ENCODE data around the gene LRCH4.

LRCH4 gene

DNA sequence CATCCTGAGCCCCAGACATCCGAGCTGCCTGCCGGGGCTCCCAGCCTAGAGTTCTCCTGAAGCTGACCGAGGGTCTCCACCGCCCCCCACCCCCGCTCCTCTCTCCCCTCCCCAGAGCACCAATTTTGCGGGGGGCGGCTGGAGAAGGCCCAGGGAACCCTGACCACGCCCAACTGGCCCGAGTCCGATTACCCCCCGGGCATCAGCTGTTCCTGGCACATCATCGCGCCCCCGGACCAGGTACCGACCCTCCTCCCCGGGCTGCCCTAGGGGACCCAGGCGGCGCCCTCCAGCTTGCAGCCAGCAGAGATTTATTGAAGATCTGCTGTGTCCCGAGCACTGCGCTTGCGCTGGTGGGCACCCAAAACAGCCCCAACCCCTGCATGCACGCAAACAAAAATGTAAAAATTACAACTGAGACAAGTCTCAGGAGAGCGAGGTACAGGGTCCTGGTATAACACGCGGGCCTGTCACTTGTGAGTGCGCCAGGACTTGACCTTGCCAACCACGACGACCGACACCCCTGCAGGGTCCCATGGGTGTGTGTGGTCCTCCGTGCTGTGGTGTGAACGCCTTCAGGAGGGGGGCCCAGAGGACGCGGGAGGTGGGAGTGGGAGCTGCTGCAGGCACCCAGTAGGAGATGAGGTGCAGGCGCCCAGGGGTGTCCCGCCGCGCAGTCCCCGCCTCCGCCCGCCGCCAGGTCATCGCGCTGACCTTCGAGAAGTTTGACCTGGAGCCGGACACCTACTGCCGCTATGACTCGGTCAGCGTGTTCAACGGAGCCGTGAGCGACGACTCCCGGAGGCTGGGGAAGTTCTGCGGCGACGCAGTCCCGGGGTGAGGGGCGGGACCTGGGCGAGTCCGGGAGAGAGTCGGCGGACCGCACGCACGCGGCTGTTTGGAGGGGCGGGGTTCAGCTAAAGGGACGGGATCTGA, 19.3 kb upstream of the LRCH4 start:
- peak in 1 of 2 donors; percentile 13 for DNase-seq

DNA sequence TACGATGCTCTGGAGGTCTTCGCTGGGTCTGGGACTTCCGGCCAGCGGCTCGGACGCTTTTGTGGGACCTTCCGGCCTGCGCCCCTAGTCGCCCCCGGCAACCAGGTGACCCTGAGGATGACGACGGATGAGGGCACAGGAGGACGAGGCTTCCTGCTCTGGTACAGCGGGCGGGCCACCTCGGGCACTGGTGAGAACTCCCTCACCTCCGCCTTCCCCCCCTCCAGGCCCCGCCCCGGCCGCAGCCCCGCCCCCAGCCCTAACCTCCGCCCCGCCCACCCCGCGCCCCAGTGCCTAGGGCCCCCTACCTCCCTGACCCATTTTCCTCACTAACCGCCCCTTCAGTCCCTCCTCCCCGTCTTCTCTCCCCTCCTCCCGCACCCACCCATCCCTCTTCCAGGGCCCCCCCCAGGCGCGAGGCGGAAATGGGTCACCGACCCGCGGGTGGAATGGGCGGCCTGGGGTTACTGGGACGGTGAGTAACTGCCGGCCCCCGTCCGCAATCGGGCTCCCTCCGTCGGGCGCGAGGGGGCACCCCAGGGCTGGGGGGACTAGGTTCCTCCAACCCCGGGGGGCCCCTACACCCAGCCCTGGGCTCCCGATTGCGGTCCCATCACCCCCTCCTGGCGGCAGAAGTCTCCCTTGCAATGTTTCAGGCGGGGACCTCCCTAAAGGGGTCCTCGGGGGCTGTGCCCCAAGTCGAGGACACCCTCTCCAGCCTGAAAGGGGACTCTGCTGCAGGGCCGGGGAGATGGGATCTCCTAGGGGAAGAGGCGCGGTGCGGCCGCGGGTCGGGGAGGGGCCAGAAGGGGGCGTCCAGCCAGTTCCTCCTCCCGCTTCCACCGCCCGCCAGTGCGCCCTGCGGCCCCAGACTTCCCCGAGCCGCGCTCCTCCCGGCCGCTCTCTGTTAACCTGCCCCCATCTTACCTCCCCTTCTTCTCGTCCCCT, 18.4 kb upstream of the LRCH4 start:
- peak; percentile 56 to 71 for DNase-seq

DNA sequence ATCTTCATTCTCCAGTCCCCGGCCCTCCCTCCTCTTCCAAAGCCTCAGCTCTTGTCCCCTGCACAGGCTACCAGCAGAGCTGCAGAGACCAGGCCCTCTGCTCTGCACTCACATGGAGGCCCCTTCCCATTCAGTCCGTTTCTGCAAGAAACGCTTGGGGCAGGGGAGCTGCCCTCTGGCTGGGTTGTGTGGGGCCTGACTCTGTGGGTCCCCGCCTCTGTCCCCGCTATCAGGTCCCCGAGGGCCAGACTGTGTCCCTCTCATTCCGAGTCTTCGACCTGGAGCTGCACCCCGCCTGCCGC, 17.7 kb upstream of the LRCH4 start:
- no peak for DNase-seq

DNA sequence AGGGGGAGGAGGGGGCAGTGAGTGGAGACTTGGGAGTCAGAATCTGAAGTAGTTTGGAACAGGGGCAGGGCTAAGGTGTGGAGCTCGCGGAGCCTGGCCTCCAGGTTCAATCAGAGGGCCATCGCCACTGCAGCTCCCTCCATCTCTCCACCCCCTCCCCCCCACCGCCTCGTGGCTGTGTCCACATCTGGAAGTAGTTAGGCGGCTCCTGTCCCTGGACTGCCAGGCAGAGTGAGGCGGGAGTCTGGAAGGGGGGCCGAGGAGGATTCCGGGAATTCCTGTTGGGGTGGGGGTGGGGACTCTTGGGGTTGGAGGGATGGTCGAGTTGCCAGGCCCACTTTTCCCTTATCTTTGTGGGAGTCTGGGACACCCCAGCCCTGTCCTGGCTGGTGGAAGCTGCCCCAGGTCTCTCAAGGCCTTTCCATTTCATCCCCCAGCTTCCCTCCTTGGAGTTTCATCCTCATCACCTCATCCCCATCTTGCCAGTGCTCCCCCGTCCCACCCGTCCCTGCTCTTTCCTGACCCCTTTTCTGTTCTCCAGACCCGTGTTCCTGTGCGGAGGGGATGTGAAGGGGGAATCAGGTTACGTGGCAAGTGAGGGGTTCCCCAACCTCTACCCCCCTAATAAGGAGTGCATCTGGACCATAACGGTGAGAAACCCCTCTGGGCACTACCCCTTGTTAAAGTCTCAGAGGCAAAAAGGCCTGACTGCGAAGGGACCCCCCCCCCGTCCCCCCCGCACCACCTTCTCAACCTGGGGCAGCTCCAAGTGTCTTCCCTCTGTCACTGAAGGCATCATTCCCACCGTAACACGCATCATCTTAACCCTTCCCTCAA, 17.2 kb upstream of the LRCH4 start:
- DNase-seq: no peak

DNA sequence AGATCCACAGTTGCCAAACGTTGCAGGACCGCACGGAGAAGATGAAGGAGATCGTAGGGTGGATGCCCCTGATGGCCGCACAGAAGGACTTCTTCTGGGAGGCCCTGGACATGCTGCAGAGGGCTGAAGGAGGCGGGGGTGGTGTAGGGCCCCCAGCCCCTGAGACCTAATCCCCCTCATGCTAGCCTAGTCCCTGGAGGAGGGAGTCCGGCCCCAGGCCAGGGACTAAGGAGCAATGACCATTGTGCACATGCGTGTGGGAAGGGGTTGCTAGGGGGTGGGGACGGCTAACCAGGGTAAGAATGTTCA, 14.8 kb upstream of the LRCH4 start:
- DNase-seq: no peak

DNA sequence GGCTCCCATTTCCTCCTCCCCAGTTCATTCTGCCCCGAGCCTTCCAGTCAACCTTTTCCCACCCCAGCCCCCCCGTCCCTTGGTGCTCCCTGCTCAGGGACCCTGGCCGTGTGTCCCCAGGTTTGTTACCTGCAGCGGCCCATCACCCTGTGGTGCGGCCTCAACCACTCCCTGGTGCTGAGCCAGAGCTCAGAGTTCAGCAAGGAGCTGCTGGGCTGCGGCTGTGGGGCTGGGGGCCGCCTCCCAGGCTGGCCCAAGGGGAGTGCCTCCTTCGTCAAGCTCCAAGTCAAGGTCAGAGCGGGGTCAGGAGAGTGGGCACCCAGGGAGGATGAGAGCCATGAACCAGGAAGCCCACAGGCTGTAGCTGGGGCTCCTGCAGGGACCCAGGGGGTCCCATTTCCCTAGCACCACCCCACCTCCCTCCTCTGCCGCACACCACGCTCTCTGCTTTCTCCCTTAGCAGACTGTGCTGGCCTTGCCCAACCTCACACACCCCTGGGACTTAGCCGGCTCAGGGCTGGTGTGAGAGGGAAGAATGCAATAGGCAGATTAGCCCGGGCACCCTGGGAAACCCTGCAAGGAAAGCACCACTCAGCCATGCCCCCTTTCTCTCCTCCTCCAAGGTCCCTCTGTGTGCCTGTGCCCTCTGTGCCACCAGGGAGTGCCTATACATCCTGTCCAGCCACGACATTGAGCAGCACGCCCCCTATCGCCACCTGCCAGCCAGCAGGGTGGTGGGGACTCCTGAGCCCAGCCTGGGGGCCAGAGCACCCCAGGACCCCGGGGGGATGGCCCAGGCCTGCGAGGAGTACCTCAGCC, 14.2 kb upstream of the LRCH4 start:
- DNase-seq: no peak

DNA sequence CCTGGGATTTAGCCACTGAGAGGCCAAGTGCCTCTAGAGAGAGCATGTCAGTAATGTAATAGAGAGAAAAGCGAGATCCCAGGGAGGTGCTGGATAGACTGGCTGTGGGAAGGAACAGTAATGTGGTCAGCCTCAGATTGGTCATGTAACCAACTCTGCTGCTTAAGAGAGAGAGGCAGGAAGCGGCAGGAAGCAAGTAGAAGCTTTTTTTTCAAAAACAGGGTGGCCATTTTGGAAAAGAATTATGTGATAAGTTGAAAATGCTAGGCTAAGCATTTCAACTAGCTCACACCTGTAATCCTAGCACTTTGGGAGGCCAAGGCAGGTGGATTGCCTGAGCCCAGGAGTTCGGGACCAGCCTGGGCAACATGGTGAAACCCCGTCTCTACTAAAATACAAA, 12.5 kb upstream of the LRCH4 start:
- no peak for DNase-seq

DNA sequence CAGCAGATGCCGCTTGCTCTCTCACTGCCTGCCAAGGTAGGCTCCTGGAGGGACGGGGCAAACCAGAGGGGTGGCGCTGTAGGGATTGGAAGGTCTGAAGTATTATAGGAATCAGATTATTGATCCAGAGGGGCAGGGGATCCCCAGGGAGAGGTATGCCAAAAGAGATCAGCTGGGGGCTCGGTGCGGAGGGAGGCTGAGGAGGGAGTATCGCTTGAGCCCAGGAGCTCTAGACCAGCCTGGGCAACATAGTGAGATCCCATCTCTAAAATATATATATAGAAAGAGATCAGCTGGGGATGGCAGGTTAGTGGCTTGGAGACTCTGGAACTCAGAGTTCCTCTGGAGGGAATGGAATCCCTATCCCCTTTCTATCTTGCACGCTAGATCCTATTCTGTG, 9.3 kb upstream of the LRCH4 start:
- DNase-seq: no peak

DNA sequence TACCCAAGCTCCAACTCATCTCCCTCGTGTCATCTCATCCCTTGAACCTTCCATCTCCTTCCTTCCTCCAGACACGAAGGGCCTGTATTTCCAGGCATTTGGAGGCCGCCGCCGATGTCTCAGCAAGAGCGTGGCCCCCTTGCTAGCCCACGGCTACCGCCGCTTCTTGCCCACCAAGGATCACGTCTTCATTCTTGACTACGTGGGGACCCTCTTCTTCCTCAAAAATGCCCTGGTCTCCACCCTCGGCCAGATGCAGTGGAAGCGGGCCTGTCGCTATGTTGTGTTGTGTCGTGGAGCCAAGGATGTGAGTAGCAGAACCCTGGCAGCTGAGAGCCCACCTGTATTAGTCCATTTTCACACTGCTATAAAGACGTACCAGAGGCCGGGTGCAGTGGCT, 5.7 kb upstream of the LRCH4 start:
- DNase-seq: no peak

DNA sequence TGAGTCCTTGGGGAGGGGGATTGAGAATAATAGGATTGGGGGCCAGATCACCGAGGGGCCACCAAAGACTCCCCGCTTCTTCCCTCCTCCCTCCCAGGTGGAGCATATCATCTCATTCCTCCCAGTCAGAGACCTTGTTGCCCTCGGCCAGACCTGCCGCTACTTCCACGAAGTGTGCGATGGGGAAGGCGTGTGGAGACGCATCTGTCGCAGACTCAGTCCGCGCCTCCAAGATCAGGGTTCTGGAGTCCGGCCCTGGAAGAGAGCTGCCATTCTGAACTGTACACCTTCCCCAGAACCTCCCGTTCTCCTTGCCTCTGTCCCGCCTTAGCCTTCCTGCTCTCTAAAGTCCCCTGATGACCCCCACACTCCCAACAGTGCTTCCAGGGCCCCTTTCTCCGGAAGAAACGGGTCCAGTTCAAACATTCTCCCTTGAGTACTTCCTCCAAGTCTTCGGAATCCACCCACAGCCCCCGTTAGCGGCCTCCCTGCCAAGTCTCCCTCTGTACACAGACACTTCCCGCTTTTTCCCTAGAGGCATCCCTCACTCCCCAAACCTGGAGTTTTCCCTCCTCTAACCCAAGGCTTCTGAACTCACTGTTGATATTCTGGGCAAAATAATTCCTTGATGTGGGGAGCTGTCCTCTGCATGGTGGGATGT, 4.3 kb upstream of the LRCH4 start:
- DNase-seq: no peak

DNA sequence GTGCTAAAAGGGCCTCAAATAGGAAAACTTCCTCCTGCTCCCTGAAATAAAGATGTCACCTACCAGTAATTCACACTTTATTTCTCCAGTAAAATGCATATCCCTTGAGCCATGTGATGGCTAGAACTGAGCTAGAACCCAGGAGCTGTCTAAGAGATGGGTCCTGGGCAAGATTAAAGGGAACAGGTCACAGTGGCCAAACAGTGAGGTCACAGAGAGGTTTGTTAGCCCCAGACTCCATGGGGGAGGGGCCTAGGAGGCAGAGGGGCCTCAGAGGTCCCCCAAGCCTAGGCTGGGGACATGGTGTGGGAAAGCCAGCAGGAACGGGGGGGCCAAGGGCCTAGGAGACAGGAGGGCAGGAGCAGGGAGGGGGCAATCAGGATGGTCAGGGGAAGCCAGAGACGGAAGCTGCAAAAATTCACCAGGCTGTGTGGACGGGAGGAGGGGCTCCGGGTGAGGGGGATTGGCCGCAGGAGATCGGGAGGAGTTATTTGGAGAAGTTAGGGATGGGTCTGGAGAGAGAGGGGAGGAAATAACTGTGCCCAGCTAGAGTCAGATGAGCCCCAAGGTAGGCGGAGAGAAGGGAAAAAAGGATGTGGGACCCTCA, 3.5 kb upstream of the LRCH4 start:
- no peak for DNase-seq

DNA sequence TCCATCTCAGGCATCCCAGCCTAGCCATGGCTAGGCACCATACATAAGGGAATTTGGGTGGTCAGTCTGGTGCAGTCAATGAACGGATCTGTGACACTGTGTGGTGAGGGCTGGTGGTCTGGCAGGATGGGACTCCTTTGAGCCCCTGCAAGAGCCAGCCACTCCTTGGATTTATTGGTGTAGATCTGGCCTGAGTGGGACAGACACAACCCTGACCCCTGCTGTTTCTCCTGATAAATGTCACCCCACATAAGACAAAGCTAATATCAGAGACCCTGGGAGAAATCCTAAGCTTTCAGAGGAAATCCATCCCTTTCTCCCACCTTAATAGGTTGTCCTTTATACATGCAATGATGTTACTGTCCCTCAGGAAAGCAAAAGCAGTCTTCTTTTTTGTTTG, 2.5 kb upstream of the LRCH4 start:
- peak in 1 of 2 donors; percentile 38 for DNase-seq

DNA sequence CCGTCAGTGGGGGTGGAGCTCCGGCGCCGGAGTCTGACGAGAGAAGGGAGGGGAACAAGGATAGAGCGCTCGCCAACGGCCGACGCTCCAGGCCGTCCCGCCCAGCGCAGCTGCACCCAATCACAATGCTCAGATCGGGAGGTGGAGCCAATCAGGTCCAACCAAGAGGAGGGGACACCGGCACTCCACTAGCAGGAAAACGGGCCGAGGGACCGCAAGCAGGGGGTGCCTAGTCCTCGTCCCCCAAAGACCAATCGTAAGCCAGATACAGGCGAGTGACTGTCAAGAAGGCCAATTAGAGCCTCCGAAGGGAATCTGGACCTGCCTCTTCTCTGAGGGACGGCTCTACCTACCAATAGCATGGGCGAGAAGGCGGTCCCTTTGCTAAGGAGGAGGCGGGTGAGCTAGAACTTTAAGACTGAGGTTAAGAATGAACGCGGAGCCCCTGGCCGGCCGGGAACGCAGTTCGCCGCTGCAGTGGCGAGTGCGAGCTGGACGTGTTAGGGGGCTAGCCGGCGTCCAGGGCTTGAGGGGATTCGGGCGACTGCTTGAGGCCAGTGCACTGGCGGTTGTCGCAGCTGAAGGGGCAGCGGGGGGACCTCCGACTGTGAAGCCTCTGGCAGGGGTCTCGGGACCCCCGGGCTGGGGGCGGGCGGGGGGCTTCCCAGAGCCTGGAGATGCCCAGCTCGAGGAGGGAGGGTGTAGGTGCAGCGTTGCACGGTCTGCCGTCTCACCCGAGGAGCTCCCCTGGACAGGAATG, 517 bp upstream of the LRCH4 start, which contains the start of gene FBXO24:
Gene FBXO24, plus strand, starts transcription at position 63 of the 760 bp plus-strand sequence. Its CDS starts 298 bp downstream, at position 361.
- DNase-seq: peak; percentile 98 to 100

DNA sequence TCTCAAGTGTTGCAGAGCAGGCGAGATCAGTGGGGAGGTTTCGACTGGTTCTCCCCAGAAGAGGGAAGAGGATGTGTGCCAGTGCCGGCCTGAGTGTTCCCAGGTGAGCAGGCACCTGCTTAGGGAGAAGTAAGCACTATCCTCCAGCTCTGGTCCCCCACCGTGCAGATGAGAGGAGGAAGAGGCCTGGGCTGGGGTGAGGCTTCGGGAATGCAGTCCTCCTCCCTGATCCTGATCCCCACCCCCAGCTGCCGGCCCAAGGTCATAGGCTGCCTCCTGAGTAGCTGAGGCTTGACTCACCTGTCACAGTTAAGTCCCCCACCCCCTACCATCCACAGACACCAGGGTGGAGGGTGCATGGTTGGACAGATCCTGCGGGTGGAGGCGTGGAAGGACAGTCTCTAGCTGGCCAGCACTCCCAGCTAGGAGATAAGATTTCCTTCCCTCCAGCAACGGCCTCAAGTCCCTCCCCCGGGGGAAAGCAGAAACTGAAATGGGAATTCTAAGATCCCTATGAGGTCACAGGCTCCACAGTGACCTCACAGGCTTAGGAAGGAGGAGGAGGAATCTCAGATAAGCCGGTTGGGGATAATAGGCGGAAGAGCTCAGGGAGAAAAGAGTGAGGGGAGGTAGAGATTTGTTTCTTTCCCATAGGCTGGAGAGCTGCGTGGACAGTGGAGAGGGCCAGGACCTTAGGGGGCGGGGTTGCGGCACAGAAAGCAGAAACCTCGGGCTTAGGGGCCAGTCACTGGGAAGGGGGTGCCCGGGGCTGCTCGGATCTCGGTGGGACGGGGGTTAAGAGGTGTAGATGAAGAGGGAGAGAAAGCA, 1.0 kb downstream of the LRCH4 start:
- no peak for DNase-seq

DNA sequence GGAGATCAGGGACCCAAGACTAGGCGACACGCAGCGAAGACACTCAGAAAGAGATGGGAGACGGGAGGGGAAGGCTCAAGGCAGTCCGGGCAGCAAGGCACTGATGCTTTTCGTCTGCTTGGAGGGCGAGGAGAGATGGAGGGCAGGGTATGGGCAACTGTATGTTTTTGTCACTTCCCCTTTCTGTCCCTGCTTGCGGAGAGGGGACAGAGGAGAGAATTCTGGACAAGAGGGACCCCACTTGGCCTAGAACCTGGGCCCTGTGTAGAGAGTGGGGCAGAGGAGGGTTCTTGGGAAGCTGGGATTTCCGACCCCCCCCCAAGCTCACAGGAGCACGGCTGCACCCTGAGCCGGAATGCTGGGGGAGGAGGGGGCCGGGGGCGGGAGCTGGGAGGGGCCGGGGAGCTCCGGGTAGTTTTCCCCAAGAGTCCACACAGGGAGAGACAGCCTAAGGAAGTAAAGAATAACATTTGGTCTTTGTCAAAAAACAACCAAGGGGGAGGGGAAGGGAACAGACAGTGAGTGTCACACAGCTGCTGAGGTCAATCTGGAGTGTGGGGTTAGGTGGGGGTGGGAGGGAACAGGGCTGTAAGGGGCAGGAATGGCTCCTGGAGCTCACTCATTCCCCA, 1.8 kb downstream of the LRCH4 start:
- DNase-seq: peak in 1 of 2 donors; percentile 48

DNA sequence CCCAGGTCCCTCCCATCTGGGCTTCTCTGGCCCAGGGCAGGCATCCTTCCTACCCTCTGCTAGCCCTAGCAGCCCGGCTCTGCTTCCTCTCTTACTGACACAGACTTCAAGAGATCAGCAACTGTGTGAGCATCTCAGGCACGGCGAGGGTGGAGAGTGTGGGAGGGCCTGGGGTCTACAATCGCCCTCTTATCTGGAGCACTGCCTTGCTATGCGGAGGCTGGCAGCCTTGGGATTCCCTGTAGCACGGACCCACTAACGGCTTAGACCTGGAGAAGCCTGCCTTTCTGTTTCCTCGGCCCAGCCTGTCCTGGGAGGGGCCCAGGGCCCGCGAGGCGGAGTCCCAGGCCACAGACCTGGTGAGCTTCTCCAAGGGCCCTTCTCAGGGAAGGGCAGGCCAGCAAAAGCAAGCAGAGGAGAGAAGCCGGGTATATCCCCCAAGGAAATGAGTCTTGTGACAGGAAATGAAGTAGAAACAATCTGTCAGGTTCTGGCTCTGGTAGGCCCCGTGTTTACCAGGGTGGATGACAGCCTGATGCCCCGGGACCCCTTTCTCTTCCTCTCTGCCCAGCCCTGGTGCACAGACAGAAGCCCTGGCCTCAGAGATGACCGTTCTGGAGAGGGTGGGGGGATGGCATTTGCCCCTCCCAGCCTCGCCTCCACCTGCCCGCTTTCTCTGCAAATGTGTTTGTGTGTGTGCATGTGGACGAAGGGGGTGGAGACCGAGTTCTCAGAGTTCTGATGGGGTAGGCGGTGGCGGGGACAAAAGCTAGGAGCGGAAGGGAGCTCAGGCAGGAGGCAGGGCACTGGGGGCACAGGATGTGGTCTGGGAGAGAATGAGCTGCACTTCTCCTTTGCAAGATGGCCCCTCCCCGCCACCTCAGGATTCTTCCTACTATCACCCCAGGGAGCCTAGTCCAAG, 2.5 kb downstream of the LRCH4 start:
- peak in 1 of 2 donors; percentile 90 for DNase-seq

DNA sequence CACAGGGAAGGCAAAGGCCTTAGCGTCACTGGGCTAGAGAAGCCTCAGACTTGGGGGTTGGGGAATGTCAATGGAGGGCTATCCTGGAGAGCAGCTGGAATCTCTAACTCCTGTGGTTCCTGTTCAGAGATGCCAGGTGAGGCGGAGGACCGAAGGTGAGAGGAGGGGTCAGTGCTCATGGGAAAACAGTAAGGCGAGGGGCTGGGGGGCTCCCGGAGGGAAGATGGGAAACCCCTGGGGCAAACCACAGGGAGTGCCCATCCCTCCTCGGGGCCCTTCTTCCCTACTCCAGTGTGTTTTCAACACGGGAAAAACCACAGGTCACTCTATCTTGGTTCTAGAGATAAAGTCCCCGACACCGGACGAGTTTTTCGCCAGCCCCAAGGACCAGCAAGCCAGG, 3.3 kb downstream of the LRCH4 start:
- no peak for DNase-seq

Data from bone marrow (tissue), 2 donors.